ENCODE data around the gene PLCH1. TPM values are rescaled to one million over a fixed set of nuclear protein-coding genes. Genes with fewer than 3 reads are reported as not detected.

PLCH1 gene
- total RNA-seq, 1 donor from 2014 or later: 8.0 TPM

DNA sequence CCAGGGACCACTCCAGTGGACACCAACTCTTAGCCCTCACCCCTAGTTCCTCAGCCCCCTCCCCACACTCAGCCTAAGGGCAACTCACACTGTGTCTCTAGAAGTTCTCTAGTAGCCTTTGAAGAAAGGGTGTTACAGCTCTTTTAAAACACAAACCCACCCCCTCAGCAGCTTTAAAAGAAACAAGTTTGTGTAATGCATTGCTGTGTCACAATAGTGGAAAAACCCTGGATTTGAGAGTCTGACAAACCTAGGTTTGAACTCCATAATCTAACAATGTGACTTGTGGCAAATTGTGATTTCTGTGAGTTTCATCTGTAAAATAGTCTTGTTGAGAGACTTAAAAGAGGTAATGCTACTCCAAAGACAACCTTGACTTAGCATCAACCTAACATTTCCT is 54.0 kb downstream of the PLCH1 start:
- DNase-seq (ENCODE audit: low spot score): no peak

- DNase-seq (ENCODE audit: low spot score): no peak
Observed at GRCh38 chr3:155688481-155688880, 56.4 kb downstream of the PLCH1 start.

- DNase-seq (ENCODE audit: low spot score): no peak
Observed at GRCh38 chr3:155683344-155683720, 61.5 kb downstream of the PLCH1 start.

DNA sequence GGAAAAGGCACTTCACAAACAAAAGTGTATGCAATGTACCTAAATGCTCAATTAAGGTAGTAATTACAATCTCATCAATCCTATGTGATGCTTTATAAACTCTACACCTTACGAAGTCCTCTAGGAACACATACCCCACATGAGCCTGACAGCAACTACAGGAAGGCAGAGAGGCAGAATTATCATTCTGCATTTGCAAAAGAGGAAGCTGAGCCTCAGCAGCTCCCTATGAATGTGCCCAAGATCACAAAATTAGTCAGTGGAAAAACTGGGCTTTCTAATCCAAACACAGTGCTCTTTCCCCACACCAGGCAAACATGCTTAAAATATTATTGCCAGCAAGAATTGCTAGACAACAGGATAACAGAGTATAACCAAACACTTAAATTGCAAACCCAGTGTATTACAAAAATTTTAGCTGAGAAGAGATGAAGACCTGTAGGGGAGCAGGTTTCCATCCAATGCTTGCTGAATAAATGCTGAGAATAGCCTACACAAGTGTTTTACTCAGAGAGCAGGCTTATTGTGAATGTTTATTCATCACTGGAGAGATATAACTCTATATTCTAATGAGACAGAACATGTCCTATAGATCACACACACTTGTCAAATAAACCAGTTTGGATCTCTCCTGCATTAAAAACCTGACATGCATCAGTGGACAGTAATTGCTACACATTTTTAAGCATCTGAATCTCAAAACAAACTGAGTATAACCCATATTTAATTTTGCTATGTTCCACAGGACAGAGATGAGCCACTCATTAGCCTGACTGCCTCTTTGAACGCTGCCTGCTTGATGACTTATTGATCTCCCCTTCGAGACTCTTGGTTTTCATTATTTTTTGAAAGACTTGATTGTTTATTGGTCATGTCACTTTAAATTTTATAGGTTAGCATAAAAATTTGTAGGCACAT is 62.2 kb downstream of the PLCH1 start:
- no peak for DNase-seq (ENCODE audit: low spot score)

GRCh38 chr3:155676252-155676981 is 68.5 kb downstream of the PLCH1 start:
- peak; percentile 23 for DNase-seq (ENCODE audit: low spot score)

DNA sequence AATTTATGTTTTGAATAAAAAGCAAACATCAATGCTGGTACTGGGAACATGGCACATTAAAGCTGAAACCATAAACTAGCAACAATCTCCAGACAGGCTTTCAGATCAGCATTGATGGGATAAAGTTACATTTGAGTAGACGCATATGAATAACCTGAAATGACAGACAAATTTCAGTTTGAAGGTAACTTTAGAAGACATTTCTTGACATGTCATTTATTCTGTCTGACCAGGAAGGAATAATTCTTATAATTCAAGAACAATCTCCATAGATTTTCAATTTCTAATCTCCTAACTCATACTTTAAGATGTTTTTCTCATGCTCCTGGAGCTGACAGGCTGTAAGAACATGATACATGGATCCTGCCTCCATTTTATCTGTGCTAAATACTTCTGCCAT is 69.8 kb downstream of the PLCH1 start:
- DNase-seq (ENCODE audit: low spot score): no peak

DNA sequence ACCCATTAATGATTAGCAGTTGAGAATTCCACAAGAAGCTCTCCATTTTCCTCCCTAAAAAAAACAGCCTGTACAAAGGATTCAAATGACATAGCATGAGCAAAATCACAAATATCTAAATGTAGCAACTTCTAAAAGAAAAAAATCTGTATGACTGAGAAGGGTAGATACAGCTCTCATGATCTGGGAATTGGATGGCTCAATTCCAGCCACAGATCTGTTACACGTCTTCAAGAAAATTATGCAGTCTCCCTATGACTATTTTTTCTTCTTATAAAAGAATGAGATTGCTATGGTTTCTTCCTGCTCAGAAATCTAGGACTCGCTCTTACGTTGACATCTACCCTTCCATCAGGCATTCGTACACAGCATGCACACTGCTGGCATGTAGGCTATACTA is 71.5 kb downstream of the PLCH1 start:
- no peak for DNase-seq (ENCODE audit: low spot score)

DNA sequence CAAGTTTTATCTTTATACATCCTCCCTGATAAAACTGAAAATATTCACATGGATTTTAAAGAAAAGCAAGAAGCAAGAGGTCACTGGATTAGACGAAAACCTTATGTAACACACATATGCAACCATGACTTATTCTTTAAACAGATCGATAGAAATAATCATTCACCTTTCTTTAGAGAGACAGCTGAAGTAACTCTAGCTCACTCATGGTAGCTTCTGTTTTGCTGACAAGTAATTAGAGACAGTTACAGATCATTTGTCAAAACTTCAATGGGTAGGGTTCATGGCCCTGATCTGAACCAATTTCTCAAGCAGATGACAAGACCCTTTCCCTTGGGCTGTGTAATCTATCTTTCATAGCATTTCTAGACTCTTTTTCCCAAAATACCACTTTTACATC is 74.5 kb downstream of the PLCH1 start:
- no peak for DNase-seq (ENCODE audit: low spot score)

GRCh38 chr3:155667988-155668387 is 76.9 kb downstream of the PLCH1 start:
- no peak for DNase-seq (ENCODE audit: low spot score)

GRCh38 chr3:155664925-155665695 is 79.8 kb downstream of the PLCH1 start:
- DNase-seq (ENCODE audit: low spot score): peak; percentile 81

DNA sequence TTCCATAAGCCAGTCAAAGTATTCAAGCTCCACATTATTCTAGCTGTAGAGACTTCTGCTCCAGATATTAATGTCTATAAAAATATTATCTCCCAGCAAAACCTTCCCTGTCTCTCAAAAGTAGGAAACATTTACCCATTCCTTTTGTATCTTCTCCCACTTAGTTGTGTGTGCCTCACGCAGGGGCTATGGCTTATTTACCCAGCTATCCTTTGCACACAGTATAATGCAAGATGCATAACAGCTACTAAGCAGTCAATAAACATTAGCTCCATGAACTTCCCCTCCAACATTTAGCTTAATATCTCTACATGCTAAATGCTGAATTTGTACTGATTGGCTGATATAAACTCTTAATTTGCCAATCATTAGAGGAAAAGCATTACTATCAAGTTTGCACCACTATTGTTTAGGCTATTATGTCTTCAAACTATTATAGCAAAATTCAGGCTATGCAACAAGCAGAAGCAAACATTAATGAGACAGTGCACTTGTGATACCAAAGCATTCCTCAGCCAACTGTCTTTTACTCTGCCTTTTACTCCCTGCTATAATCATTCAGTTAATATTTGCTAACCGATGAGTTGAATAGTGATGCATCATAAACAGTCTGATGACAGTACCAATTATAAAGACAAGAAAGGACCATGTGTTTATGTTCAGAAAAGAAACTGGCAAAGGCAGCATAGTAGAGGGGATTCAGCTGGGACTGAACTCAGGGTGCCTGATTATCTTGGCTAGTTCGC is 81.2 kb downstream of the PLCH1 start:
- DNase-seq (ENCODE audit: low spot score): no peak

GRCh38 chr3:155661760-155662159 is 83.1 kb downstream of the PLCH1 start:
- no peak for DNase-seq (ENCODE audit: low spot score)

- no peak for DNase-seq (ENCODE audit: low spot score)
Observed at GRCh38 chr3:155661042-155661441, 83.8 kb downstream of the PLCH1 start.

DNA sequence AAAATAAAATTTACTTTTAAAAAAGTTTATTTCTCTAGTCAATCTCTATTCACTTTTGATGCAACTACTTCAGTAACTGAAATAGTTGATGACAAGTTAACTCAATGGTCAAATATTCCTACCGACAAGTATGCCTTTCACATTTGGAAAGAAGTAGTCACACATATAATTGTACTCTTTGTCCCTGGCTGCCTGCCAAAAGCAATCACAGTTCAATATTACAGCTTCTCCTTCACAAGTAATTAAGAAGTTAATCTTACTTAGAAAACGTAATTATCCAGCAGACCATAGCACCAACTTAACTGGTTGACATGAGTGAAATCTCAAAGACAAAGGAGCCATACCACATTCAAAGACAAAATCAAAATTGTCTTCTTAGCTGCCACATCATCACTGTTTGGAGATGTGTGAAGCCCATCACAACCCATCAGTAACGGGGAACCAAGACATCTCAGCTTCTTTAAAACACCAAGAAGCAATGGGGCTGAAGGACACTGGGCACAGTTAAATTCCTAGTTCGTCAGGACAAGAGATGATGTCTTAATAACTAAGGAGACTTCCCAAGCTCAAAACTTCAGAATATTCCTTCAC is 86.1 kb downstream of the PLCH1 start:
- no peak for DNase-seq (ENCODE audit: low spot score)

DNA sequence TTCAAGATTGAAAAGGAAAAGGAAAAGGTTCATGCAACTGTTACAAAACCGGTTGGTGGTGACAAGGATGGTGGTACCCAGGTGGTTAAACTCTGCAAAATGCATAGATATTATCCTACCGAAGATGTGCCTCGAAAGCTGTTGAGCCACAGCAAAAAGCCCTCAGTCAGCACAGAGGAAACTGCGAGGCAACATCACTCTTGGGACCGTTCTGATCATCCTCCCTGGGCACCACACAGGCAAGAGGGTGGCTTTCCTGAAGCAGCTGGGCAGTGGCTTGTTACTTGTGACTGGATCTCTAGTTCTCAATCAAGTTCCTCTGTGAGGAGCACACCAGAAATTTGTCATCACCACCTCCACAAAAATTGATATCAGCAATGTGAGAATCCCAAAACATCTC is 86.9 kb downstream of the PLCH1 start:
- DNase-seq (ENCODE audit: low spot score): no peak

DNA sequence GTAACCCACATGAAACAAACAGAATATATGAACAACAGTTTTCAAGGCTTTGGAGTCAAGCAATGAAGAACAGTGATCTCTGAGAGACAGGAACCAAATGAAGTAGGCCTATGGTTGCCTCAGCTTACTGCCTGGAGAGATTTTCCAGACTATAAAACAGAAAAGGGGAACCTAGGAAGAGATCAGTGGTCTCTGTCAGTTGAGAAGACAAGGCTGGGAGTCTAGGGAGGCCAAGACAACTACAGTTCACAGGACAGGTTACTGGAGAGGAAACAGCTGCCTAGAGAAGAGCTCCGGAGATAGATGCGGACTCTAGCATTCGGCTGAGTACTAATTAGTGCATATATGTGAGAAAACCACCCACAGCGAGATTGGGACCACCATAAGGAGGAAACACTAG is 87.7 kb downstream of the PLCH1 start:
- DNase-seq (ENCODE audit: low spot score): no peak

DNA sequence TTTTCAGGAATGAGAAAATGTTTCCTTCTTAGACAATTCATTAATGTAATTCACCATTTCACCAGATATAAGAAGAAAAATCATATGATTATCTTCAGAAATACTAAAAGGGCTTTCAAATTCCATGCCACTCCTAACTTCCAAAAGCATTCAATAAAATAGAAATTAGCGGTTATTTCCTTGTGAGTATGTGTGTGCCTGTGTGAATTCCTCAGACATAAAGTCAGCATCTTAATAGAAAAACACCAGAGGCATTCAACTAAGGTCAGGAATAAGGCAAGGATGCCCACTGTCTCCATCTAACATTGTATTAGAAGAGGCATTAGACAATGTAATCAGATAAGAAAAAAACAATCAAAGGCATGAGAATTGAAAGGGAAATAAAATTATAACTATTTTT is 88.4 kb downstream of the PLCH1 start:
- no peak for DNase-seq (ENCODE audit: low spot score)

DNA sequence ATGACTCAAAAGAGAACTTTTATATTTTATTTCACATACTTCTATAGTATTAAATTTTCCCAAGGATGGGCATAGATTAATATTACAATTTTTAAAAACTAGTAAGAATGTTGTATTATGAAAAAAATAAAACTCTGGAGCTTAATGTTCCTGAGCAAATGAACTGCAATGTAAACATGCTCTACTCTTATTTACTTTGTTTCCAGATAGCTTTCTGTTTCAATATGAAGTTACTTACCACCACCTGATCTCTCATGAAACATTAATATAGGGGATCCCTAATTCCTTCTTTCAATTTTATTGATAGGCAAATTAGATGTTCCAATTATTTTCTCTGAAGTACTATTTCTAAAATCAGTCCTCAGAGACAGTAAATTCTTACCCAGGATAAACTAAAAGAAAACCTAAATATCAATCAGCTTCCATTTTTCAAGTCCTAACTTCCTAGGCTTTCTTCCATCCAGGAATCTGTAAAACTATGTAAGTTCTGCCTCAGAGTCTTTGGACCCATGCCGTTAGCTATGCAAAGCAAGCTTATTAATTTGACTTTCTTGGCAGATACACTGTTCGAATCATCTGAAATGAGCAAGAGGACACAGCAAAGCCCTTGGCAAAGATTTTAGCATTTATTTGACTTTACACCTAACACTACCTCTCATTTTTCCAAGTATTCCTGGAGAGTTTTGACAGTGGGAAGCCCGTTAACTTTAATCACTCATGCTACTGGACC is 93.2 kb downstream of the PLCH1 start:
- DNase-seq (ENCODE audit: low spot score): no peak

- no peak for DNase-seq (ENCODE audit: low spot score)
Observed at GRCh38 chr3:155648013-155648591, 96.8 kb downstream of the PLCH1 start.

DNA sequence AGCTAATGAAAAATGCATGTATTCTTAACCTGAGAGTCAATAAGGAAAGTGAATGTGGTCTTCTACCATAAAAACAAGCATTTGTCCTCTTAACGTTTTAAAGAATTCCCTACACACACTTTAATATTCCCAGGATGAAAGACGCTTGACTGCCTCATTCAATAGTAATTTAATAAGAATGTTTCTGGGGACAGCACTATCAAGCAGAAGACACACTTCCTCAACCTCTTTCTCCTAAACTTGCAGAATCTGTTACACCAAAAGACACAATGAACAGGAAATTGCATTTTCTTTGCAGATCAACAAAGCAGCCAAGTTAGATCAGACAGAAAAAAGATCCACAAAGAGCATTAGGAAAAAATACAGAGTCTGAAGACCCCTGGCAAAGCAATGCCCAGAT is 97.7 kb downstream of the PLCH1 start:
- no peak for DNase-seq (ENCODE audit: low spot score)

Measured in mucosa of gallbladder (tissue), 1 donor.